ENCODE results near the gene RIOK1. TPM values are rescaled to one million over a fixed set of nuclear protein-coding genes. Genes with fewer than 3 reads are reported as not detected.
"Not testable (repeated sequence)": the region's sequence is repeated elsewhere in the genome, so short reads cannot be mapped to it uniquely, and the experiment has no call there.

Gene RIOK1
- total and polyA plus RNA-seq, 2 experiments from 2014 or later = 15.5 to 19.6 TPM

DNA sequence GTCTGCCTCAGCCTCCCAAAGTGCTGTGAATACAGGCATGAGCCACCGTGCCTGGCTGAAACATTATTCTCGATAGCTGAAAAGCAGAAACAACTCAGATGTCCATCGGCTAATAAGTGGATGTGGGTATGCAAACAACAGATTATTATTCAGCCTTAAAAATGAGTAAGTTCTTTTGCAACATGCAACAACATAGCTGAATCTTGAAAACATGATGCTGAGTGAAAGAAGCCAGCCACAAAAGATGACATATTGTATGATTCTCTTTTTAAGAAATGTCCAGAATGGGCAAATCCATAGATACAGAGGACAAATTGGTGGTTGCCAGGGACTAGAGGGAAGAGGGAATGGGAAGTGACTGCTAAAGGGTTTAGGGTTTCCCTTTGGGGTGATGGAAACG lies 61.7 kb downstream of the RIOK1 start:
- no peaks in the 10 kb centered on the region for H3K27me3 ChIP-seq
- H3K79me2 ChIP-seq = no peaks in the 10 kb centered on the region
- DNase-seq (ENCODE audit: low spot score) = no peak
- WGBS (ENCODE audit: low lambda C conversion rate, missing lambda C conversion rate) = 66% methylated on average over 4 of the region's 4 CpGs
- TF ChIP-seq EZH2 (IDR thresholded peaks at IDR 0.05; ENCODE audit: borderline replicate concordance) (no peak), EZH2phosphoT487 (IDR thresholded peaks at IDR 0.05; ENCODE audit: low read depth, severe bottlenecking, unreplicated experiment) (no peak)
- TF ChIP-seq, protein P1, sequence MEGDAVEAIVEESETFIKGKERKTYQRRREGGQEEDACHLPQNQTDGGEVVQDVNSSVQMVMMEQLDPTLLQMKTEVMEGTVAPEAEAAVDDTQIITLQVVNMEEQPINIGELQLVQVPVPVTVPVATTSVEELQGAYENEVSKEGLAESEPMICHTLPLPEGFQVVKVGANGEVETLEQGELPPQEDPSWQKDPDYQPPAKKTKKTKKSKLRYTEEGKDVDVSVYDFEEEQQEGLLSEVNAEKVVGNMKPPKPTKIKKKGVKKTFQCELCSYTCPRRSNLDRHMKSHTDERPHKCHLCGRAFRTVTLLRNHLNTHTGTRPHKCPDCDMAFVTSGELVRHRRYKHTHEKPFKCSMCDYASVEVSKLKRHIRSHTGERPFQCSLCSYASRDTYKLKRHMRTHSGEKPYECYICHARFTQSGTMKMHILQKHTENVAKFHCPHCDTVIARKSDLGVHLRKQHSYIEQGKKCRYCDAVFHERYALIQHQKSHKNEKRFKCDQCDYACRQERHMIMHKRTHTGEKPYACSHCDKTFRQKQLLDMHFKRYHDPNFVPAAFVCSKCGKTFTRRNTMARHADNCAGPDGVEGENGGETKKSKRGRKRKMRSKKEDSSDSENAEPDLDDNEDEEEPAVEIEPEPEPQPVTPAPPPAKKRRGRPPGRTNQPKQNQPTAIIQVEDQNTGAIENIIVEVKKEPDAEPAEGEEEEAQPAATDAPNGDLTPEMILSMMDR (IDR thresholded peaks at IDR 0.05; ENCODE audit: poor library complexity) = no peak
- H3K4me3 ChIP-seq = no peak overlapping the region
- H3K4me2 ChIP-seq = no peak overlapping the region
- H3K36me3 ChIP-seq (replicated peaks; ENCODE audit: insufficient read depth, low read depth) = no peaks in the 10 kb centered on the region
- H2AFZ ChIP-seq = no peak overlapping the region
- no peaks in the 10 kb centered on the region for H3K9me3 ChIP-seq (ENCODE audit: low read depth)
- H3K9me2 ChIP-seq (replicated peaks; ENCODE audit: insufficient read depth) = no peaks in the 10 kb centered on the region
- no peaks in the 10 kb centered on the region for H4K20me1 ChIP-seq (ENCODE audit: insufficient read depth, poor library complexity, severe bottlenecking)
- H3K4me1 ChIP-seq (ENCODE audit: insufficient read depth) = no peaks in the 10 kb centered on the region
- H3K27ac ChIP-seq = no peak overlapping the region

DNA sequence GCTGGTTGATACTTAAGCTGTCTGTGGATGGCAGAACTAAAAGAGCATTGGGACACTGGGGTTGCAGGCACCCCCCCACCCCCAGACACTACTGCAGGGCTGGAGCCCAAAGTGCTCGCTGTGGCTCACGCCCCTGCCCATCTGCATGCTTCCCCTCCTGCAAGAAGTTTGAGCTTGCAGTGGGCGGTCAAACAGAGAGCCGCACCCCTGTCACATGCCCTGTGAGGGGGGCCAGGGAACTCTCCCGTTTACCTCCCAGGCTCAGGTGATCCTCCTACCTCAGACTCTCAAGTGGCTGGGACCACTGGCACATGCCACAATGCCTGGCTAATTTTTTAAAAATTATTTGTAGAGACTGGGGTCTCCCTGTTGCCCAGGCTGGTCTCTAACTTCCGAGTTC lies 63.3 kb downstream of the RIOK1 start:
- Histone ChIP-seq H3K27me3 (no peaks in the 10 kb centered on the region), H4K20me1 (ENCODE audit: insufficient read depth, poor library complexity, severe bottlenecking) (no peaks in the 10 kb centered on the region), H3K27ac (no peak overlapping the region), H3K4me3 (no peak overlapping the region), H3K4me1 (ENCODE audit: insufficient read depth) (no peaks in the 10 kb centered on the region), H3K9me3 (ENCODE audit: low read depth) (no peaks in the 10 kb centered on the region), H2AFZ (no peak overlapping the region), H3K9me2 (replicated peaks; ENCODE audit: insufficient read depth) (no peaks in the 10 kb centered on the region), H3K79me2 (no peaks in the 10 kb centered on the region), H3K36me3 (replicated peaks; ENCODE audit: insufficient read depth, low read depth) (no peaks in the 10 kb centered on the region), H3K4me2 (no peak overlapping the region)
- DNase-seq (ENCODE audit: low spot score) = no peak
- WGBS (ENCODE audit: low lambda C conversion rate, missing lambda C conversion rate) = 69% methylated on average over 6 of the region's 6 CpGs
- no peak for TF ChIP-seq EZH2phosphoT487 (IDR thresholded peaks at IDR 0.05; ENCODE audit: low read depth, severe bottlenecking, unreplicated experiment)
- TF ChIP-seq, protein P1 (IDR thresholded peaks at IDR 0.05; ENCODE audit: poor library complexity) = no peak
- no peak for TF ChIP-seq EZH2 (IDR thresholded peaks at IDR 0.05; ENCODE audit: borderline replicate concordance)

DNA sequence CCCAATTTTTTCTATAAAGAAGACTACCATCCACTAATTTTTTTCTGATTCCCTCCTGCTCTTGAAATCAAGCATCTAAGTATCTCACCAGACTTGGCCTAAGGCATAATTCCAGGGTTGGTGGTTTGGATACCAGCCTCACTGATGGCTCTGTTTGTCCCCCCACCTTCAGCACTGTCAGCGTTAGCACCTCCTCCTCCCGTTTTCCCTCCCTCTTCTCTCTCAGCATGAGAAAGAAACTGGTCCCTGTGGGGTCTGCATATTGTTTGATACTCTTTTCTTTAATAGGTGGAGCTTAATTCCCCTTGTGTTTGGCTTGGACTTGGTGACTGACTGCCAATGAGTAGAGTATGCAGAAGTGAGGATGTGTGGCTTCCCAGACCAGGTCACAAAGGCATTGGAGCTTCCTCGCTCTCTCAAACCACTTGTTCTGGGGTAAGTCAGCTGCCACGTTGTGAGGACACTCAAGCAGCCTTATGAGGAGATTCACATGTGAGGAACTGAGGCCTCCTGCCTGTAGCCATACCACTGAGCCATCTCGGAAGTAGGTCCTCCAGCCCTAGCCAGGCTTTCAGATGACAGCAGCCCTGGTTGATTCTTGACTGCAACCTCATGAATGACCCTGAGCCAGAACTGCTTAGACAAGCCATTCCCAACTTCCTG lies 65.2 kb downstream of the RIOK1 start:
- H4K20me1 ChIP-seq (ENCODE audit: insufficient read depth, poor library complexity, severe bottlenecking) = no peaks in the 10 kb centered on the region
- TF ChIP-seq EZH2phosphoT487 (IDR thresholded peaks at IDR 0.05; ENCODE audit: low read depth, severe bottlenecking, unreplicated experiment) = no peak
- TF ChIP-seq, protein P1 (IDR thresholded peaks at IDR 0.05; ENCODE audit: poor library complexity) = no peak
- TF ChIP-seq EZH2 (IDR thresholded peaks at IDR 0.05; ENCODE audit: borderline replicate concordance) = no peak
- 59% methylated on average over 5 of the region's 5 CpGs for WGBS (ENCODE audit: low lambda C conversion rate, missing lambda C conversion rate)
- H3K4me3 ChIP-seq = no peak overlapping the region
- no peak overlapping the region for H3K4me2 ChIP-seq
- H3K27ac ChIP-seq = no peak overlapping the region
- no peaks in the 10 kb centered on the region for H3K9me3 ChIP-seq (ENCODE audit: low read depth)
- H3K27me3 ChIP-seq = no peaks in the 10 kb centered on the region
- H2AFZ ChIP-seq = no peak overlapping the region
- no peaks in the 10 kb centered on the region for H3K36me3 ChIP-seq (replicated peaks; ENCODE audit: insufficient read depth, low read depth)
- no peaks in the 10 kb centered on the region for H3K9me2 ChIP-seq (replicated peaks; ENCODE audit: insufficient read depth)
- H3K4me1 ChIP-seq (ENCODE audit: insufficient read depth) = no peaks in the 10 kb centered on the region
- no peak for DNase-seq (ENCODE audit: low spot score)
- no peaks in the 10 kb centered on the region for H3K79me2 ChIP-seq

DNA sequence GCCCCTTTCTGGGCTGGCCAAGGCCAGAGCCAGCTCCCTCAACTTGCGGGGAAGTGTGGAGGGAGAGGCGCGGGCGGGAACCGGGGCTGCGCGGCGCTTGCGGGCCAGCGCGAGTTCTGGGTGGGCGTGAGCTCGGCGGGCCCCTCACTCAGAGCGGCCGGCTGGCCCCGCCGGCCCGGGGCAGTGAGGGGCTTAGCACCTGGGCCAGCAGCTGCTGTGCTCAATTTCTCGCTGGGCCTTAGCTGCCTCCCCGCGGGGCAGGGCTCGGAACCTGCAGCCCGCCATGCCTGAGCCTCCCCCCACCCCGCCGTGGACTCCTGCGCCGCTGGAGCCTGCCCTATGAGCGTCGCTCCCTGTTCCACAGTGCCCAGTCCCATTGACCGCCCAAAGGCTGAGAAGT lies 66.7 kb downstream of the RIOK1 start:
- H2AFZ ChIP-seq; DNase-seq (ENCODE audit: low spot score); H3K27ac ChIP-seq; H3K4me1 ChIP-seq (ENCODE audit: insufficient read depth); H3K79me2 ChIP-seq; H4K20me1 ChIP-seq (ENCODE audit: insufficient read depth, poor library complexity, severe bottlenecking); H3K27me3 ChIP-seq; H3K4me3 ChIP-seq; H3K36me3 ChIP-seq (replicated peaks; ENCODE audit: insufficient read depth, low read depth); H3K9me2 ChIP-seq (replicated peaks; ENCODE audit: insufficient read depth); H3K4me2 ChIP-seq; H3K9me3 ChIP-seq (ENCODE audit: low read depth): not testable (repeated sequence)
- 97% methylated on average over 22 of the region's 31 CpGs for WGBS (ENCODE audit: low lambda C conversion rate, missing lambda C conversion rate)

Data from hepatocyte (in vitro differentiated cells).